PC-3 (cell line): Measurements from ENCODE around the gene MED15.

Experiments used
- CTCF ChIP-seq: fragments of 300-600 bp; sonication (generic); conservative IDR thresholded peaks from 2 replicates; pipeline ENCODE4 v1.5.1; 2017; ENCODE audit warnings: antibody characterized with exemption, low read depth, mild to moderate bottlenecking, low read length
- EZH2 ChIP-seq: fragments of 300-600 bp; sonication (generic); IDR thresholded peaks from one replicate; pipeline ENCODE4 v1.6.1; 2017; ENCODE audit warnings: antibody characterized with exemption, mild to moderate bottlenecking, low read length; ENCODE audit not compliant: unreplicated experiment
- EZH2phosphoT487 ChIP-seq: fragments of 300-600 bp; sonication (generic); IDR thresholded peaks from 2 replicates; pipeline ENCODE4 v1.6.1; 2018; ENCODE audit warnings: mild to moderate bottlenecking, antibody characterized with exemption, low read length, borderline replicate concordance

GRCh38 chr22:20616451-20617043 is 109.1 kb downstream of the MED15 start:
- no peak for TF ChIP-seq CTCF
- TF ChIP-seq EZH2, result no peak
- no peak for TF ChIP-seq EZH2phosphoT487
